IPS-NIHi11 (cell line): ENCODE measurements around the gene RGL1.
"Not testable (repeated sequence)": the region's sequence is repeated elsewhere in the genome, so short reads cannot be mapped to it uniquely, and the experiment has no call there.

Experiments used
- DNase-seq: peaks from one replicate; pipeline ENCODE4 v3.0.0; 2012; ENCODE audit warnings: mixed read lengths, low spot score

RGL1 gene

GRCh38 chr1:183785921-183786320 lies 19.0 kb upstream of the RGL1 start:
- DNase-seq: not testable (repeated sequence)

GRCh38 chr1:183787704-183788103 lies 17.2 kb upstream of the RGL1 start:
- DNase-seq: no peak

- DNase-seq: no peak
Measured at GRCh38 chr1:183791319-183791718, 13.6 kb upstream of the RGL1 start.

- DNase-seq: no peak
Measured at GRCh38 chr1:183792300-183792699, 12.6 kb upstream of the RGL1 start.

- DNase-seq: no peak
Measured at GRCh38 chr1:183794088-183794487, 10.8 kb upstream of the RGL1 start.

- DNase-seq: no peak
Measured at GRCh38 chr1:183800449-183800848, 4.5 kb upstream of the RGL1 start.

GRCh38 chr1:183801649-183802048 lies 3.3 kb upstream of the RGL1 start:
- DNase-seq: no peak

- no peak for DNase-seq
Measured at GRCh38 chr1:183804387-183804786, 533 bp upstream of the RGL1 start.

GRCh38 chr1:183806125-183806524 lies 1.2 kb downstream of the RGL1 start:
- DNase-seq: no peak

- no peak for DNase-seq
Measured at GRCh38 chr1:183806675-183807074, 1.8 kb downstream of the RGL1 start.

GRCh38 chr1:183807549-183808168 lies 2.7 kb downstream of the RGL1 start:
- no peak for DNase-seq

GRCh38 chr1:183808296-183809027 lies 3.5 kb downstream of the RGL1 start:
- DNase-seq: no peak

- DNase-seq: no peak
Measured at GRCh38 chr1:183810121-183810520, 5.2 kb downstream of the RGL1 start.

- DNase-seq: no peak
Measured at GRCh38 chr1:183810756-183811544, 6.0 kb downstream of the RGL1 start.

- no peak for DNase-seq
Measured at GRCh38 chr1:183812128-183812527, 7.2 kb downstream of the RGL1 start.

GRCh38 chr1:183812686-183813569 lies 8.0 kb downstream of the RGL1 start:
- peak; percentile 35 for DNase-seq

GRCh38 chr1:183814121-183814681 lies 9.3 kb downstream of the RGL1 start:
- DNase-seq: no peak

GRCh38 chr1:183816110-183816509 lies 11.2 kb downstream of the RGL1 start:
- DNase-seq: no peak

GRCh38 chr1:183817576-183818288 lies 12.8 kb downstream of the RGL1 start:
- no peak for DNase-seq

GRCh38 chr1:183819059-183819458 lies 14.1 kb downstream of the RGL1 start:
- DNase-seq: no peak

GRCh38 chr1:183821309-183821888 lies 16.5 kb downstream of the RGL1 start:
- DNase-seq: no peak
